HG02571 (cell line): ENCODE data around the gene TSC22D1.

ENCODE experiments used
- ATAC-seq: cut with Tn5 transposase; IDR thresholded peaks from one replicate; pipeline ENCODE4 v1.9.1; 2021; ENCODE audit warnings: mild to moderate bottlenecking, moderate library complexity; ENCODE audit not compliant: unreplicated experiment

Gene TSC22D1

GRCh38 chr13:44433863-44434765 lies 142.0 kb downstream of the TSC22D1 start:
- ATAC-seq = no peak

GRCh38 chr13:44432650-44433049 lies 143.5 kb downstream of the TSC22D1 start:
- no peak for ATAC-seq

GRCh38 chr13:44431150-44431549 lies 145.0 kb downstream of the TSC22D1 start:
- no peak for ATAC-seq

GRCh38 chr13:44429311-44429710 lies 146.8 kb downstream of the TSC22D1 start:
- ATAC-seq = no peak

GRCh38 chr13:44426461-44426860 lies 149.7 kb downstream of the TSC22D1 start:
- ATAC-seq = no peak

GRCh38 chr13:44425815-44426078 lies 150.4 kb downstream of the TSC22D1 start:
- ATAC-seq = no peak

- no peak for ATAC-seq
Observed at GRCh38 chr13:44425041-44425814, 150.9 kb downstream of the TSC22D1 start.

- ATAC-seq = no peak
Observed at GRCh38 chr13:44423824-44424223, 152.3 kb downstream of the TSC22D1 start.

- ATAC-seq = no peak
Observed at GRCh38 chr13:44422755-44423643, 153.1 kb downstream of the TSC22D1 start.

- no peak for ATAC-seq
Observed at GRCh38 chr13:44421853-44422525, 154.1 kb downstream of the TSC22D1 start.

- no peak for ATAC-seq
Observed at GRCh38 chr13:44420376-44421220, 155.5 kb downstream of the TSC22D1 start.

- ATAC-seq = no peak
Observed at GRCh38 chr13:44417876-44418275, 158.3 kb downstream of the TSC22D1 start.

GRCh38 chr13:44417446-44417845 lies 158.7 kb downstream of the TSC22D1 start:
- ATAC-seq = no peak

GRCh38 chr13:44416744-44417143 lies 159.4 kb downstream of the TSC22D1 start:
- no peak for ATAC-seq

GRCh38 chr13:44416301-44416700 lies 159.8 kb downstream of the TSC22D1 start:
- ATAC-seq = no peak

GRCh38 chr13:44415815-44416214 lies 160.3 kb downstream of the TSC22D1 start:
- no peak for ATAC-seq

GRCh38 chr13:44414716-44415115 lies 161.4 kb downstream of the TSC22D1 start:
- no peak for ATAC-seq

- no peak for ATAC-seq
Observed at GRCh38 chr13:44413095-44413494, 163.0 kb downstream of the TSC22D1 start.

GRCh38 chr13:44412346-44412935 lies 163.7 kb downstream of the TSC22D1 start:
- ATAC-seq = no peak
